GM13977 (cell line): ENCODE measurements around the gene CEP44.

Experiments used
- DNase-seq: peaks from one replicate; pipeline ENCODE4 v3.0.0; 2012; ENCODE audit warnings: low spot score
- CTCF ChIP-seq: IDR thresholded peaks from 2 replicates; pipeline ENCODE4 v1.5.1; 2012; ENCODE audit warnings: mild to moderate bottlenecking, control low read depth; ENCODE audit not compliant: insufficient read depth; ENCODE audit errors: extremely low read depth, missing control alignments
- in situ Hi-C: fragments of 300-500 bp; cut with MboI; formaldehyde crosslinking; loops from one replicate; pipeline ENCODE4 v1.12.0; 2022; ENCODE audit warnings: low sequenced_read_pairs, low pct_unique_long_range_greater_than_20kb, mixed read lengths, inconsistent platforms; ENCODE audit not compliant: unreplicated experiment

Gene CEP44

GRCh38 chr4:174283507-174284471 is at the start of gene CEP44, which contains the start of gene FBXO8:
Gene CEP44, plus strand, starts transcription at chr4:174283911. Its CDS starts 15,211 bp downstream, at chr4:174299122.
Gene FBXO8, minus strand, starts transcription at chr4:174283667. Its CDS starts 20,575 bp downstream, at chr4:174263092.
- DNase-seq = peak; percentile 52
- in situ Hi-C loops = no loop called here
- TF ChIP-seq CTCF = no peak

GRCh38 chr4:174236359-174236758 is 47.4 kb upstream of the CEP44 start:
- TF ChIP-seq CTCF = no peak
- in situ Hi-C loops = no loop called here
- DNase-seq = no peak

GRCh38 chr4:174241162-174241561 is 42.5 kb upstream of the CEP44 start:
- no peak for DNase-seq
- TF ChIP-seq CTCF = no peak
- in situ Hi-C loops = no loop called here

GRCh38 chr4:174244441-174244840 is 39.3 kb upstream of the CEP44 start:
- DNase-seq = no peak
- in situ Hi-C loops = no loop called here
- TF ChIP-seq CTCF = no peak

GRCh38 chr4:174245714-174246113 is 38.0 kb upstream of the CEP44 start:
- no peak for TF ChIP-seq CTCF
- in situ Hi-C loops = no loop called here
- no peak for DNase-seq

- DNase-seq = no peak
- in situ Hi-C loops = no loop called here
- no peak for TF ChIP-seq CTCF
Measured at GRCh38 chr4:174248407-174248806, 35.3 kb upstream of the CEP44 start.
